SH-SY5Y (cell line): ENCODE results near the gene TXNL4A.

Experiments
- GATA2 ChIP-seq: IDR thresholded peaks from 2 replicates; pipeline ENCODE4 v1.6.1; 2011; ENCODE audit warnings: mild to moderate bottlenecking, low read depth, low read length
- GATA3 ChIP-seq: IDR thresholded peaks from 2 replicates; pipeline ENCODE4 v1.6.1; 2011; ENCODE audit warnings: low read depth, mild to moderate bottlenecking, low read length, moderate library complexity

DNA sequence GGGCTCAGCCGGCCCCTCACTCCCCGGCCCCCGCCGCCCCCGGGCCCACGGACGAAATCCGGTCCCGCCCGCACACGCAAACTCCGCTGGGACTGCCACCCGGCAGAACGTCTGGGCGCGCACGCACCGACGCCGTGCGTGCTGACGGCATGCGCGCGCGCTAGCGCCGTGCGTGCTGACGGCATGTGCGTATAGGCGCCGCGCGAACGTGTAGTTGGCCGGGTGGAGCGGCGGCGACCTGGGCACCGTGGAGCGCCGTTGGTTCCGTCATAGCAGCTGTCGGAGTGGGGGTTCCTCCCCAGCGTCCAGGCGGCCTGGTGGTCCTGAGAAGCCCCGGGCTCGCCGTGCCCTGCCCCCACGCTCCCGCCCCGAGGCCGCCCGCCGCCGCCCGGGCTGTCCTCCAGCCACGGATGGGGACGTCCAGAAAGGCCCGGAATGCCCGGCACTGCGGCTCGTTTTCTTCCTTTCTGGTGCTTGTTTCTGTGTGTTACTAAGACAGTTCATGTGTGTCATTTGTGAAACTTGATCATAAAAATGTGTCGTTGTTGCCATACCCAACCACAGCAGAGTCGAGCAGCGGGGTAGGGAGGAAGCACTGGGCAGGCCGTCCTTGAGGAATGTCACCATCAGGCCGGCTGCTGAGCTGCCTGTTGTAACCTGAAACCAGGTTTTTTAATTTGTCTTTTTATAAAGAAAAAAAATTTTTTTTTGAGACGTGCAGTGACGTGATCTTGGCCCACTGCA is at the start of gene TXNL4A:
- TF ChIP-seq GATA2 (no peak), GATA3 (no peak)
